PC-9 (cell line): Measurements from ENCODE around the gene PRR5. TPM values are rescaled to one million over a fixed set of nuclear protein-coding genes. Genes with fewer than 3 reads are reported as not detected.

Source experiments
- BruUV-seq: library from RNA; stranded (reverse); fragments of 400-500 nt; replicated peaks from 2 replicates; lab custom pipeline; 2021; lab: Mats Ljungman, UMichigan
- CTCF ChIA-PET: fragments of 300-600 bp; sonication (Branson Sonifier 250); formaldehyde crosslinking; loops from one replicate; lab custom pipeline; 2022; ENCODE audit warnings: antibody characterized with exemption; lab: Charles Lee
- POLR2A ChIA-PET: fragments of 300-600 bp; sonication (Branson Sonifier 250); formaldehyde crosslinking; loops from one replicate; lab custom pipeline; 2022; ENCODE audit warnings: antibody characterized with exemption; ENCODE audit not compliant: unreplicated experiment; lab: Charles Lee
- DNase-seq, 2 experiments: peaks; one replicate each; pipeline versions ENCODE4 v3.0.0 to v3.0.0-alpha.2; 2015 to 2022; ENCODE audit warnings: mixed read lengths in 1 of 2
- H2AFZ ChIP-seq: fragments of 200-600 bp; sonication (generic); 2 replicates; pipeline ENCODE4 v1.8.1; 2017; ENCODE audit warnings: antibody characterized with exemption
- H3F3A ChIP-seq: fragments of 200-600 bp; sonication (generic); 2 replicates; pipeline ENCODE4 v1.8.1; 2017; ENCODE audit warnings: antibody characterized with exemption, mild to moderate bottlenecking, low read depth; ENCODE audit not compliant: insufficient read depth
- H3K27ac ChIP-seq: fragments of 200-600 bp; sonication (generic); 2 replicates; pipeline ENCODE4 v1.6.1; 2016; ENCODE audit warnings: mixed run types
- H3K27me3 ChIP-seq: fragments of 200-600 bp; sonication (generic); 2 replicates; pipeline ENCODE4 v1.6.1; 2016; ENCODE audit warnings: low read depth, mixed run types; ENCODE audit not compliant: insufficient read depth
- H3K36me3 ChIP-seq: fragments of 200-600 bp; sonication (generic); 2 replicates; pipeline ENCODE4 v1.6.1; 2016; ENCODE audit warnings: low read depth, mixed run types
- H3K4me1 ChIP-seq: fragments of 200-600 bp; sonication (generic); replicated peaks from 2 replicates; pipeline ENCODE4 v1.6.1; 2016; ENCODE audit warnings: mixed run types; ENCODE audit not compliant: insufficient read depth
- H3K4me2 ChIP-seq: fragments of 200-600 bp; sonication (generic); 2 replicates; pipeline ENCODE4 v1.6.1; 2017; ENCODE audit warnings: mixed run types
- H3K4me3 ChIP-seq: fragments of 200-600 bp; sonication (generic); 2 replicates; pipeline ENCODE4 v1.6.1; 2016; ENCODE audit warnings: mixed run types
- H3K79me2 ChIP-seq: fragments of 200-600 bp; sonication (generic); 2 replicates; pipeline ENCODE4 v1.6.1; 2017; ENCODE audit warnings: low read depth, mixed run types
- H3K9me2 ChIP-seq: fragments of 200-600 bp; sonication (generic); 2 replicates; pipeline ENCODE4 v1.8.1; 2017; ENCODE audit warnings: mild to moderate bottlenecking; ENCODE audit not compliant: insufficient read depth
- H3K9me3 ChIP-seq: fragments of 200-600 bp; sonication (generic); 2 replicates; pipeline ENCODE4 v1.8.1; 2016; ENCODE audit warnings: low read depth; ENCODE audit not compliant: insufficient read depth
- H4K20me1 ChIP-seq: fragments of 200-600 bp; sonication (generic); 2 replicates; pipeline ENCODE4 v1.8.1; 2017; ENCODE audit not compliant: insufficient read depth
- CTCF ChIP-seq: fragments of 200-600 bp; sonication (generic); conservative IDR thresholded peaks from 2 replicates; pipeline ENCODE4 v1.6.1; 2017; ENCODE audit warnings: mixed run types, antibody characterized with exemption, mild to moderate bottlenecking, moderate library complexity
- EZH2 ChIP-seq: fragments of 200-600 bp; sonication (generic); IDR thresholded peaks from 2 replicates; pipeline ENCODE4 v1.8.0; 2017; ENCODE audit warnings: antibody characterized with exemption, low read depth
- intact Hi-C: fragments of 100-400 bp; cut with micrococcal nuclease; formaldehyde crosslinking; loops from one replicate; pipeline ENCODE4 v1.10.0; 2022; ENCODE audit not compliant: unreplicated experiment
- total RNA-seq: library from RNA; stranded (reverse); gene quantifications from 2 replicates; pipeline ENCODE4 v1.2.3, GENCODE V29; 2021

Gene PRR5
- total RNA-seq, 1 experiment from 2014 or later = 22.1 TPM

GRCh38 chr22:44723801-44724200 lies 21.8 kb downstream of the PRR5 start:
- BruUV-seq = no TSS peak
- POLR2A ChIA-PET = interaction anchor here (0.5 kb wide), 1 partner anchor 934 kb away, joined by 5 read pairs; no protein-coding TSS in a partner anchor
- Histone ChIP-seq H3K9me2 (no peaks in the 10 kb centered on the region), H3K4me3 (no peak overlapping the region), H3K79me2 (no peaks in the 10 kb centered on the region), H3K9me3 (no peaks in the 10 kb centered on the region), H3K4me2 (no peak overlapping the region), H4K20me1 (no peaks in the 10 kb centered on the region), H3K36me3 (no peaks in the 10 kb centered on the region), H3K4me1 (no peaks in the 10 kb centered on the region), H2AFZ (no peak overlapping the region), H3K27me3 (no peaks in the 10 kb centered on the region), H3K27ac (no peak overlapping the region), H3F3A (peaks cover 2% of the 10 kb centered on the region; the same call in 1 of the 2 replicates)
- CTCF ChIA-PET = interaction anchor here (0.6 kb wide), 1 partner anchor 1611 kb away, joined by 8 read pairs; no protein-coding TSS in a partner anchor
- no peak for TF ChIP-seq EZH2
- TF ChIP-seq CTCF = no peak
- intact Hi-C loops = no loop called here
- DNase-seq = no peak

- Histone ChIP-seq H2AFZ (no peak overlapping the region), H4K20me1 (no peaks in the 10 kb centered on the region), H3K4me1 (no peaks in the 10 kb centered on the region), H3K79me2 (no peaks in the 10 kb centered on the region), H3K9me2 (no peaks in the 10 kb centered on the region), H3K27ac (no peak overlapping the region), H3K4me3 (no peak overlapping the region), H3K27me3 (no peaks in the 10 kb centered on the region), H3K9me3 (no peaks in the 10 kb centered on the region), H3K36me3 (no peaks in the 10 kb centered on the region), H3K4me2 (no peak overlapping the region), H3F3A (no peaks in the 10 kb centered on the region)
- TF ChIP-seq EZH2 (no peak), CTCF (no peak)
- BruUV-seq = no TSS peak
- ChIA-PET POLR2A (no interaction called here), CTCF (no interaction called here)
- DNase-seq = no peak
- intact Hi-C loops = no loop called here
Observed at GRCh38 chr22:44724416-44724815, 22.4 kb downstream of the PRR5 start.

GRCh38 chr22:44724859-44725258 lies 22.9 kb downstream of the PRR5 start:
- POLR2A ChIA-PET = no interaction called here
- intact Hi-C loops = no loop called here
- CTCF ChIA-PET = no interaction called here

More at GRCh38 chr22:44724859-44725258, 22.9 kb downstream of the PRR5 start:
- H3K27ac ChIP-seq = no peak overlapping the region
- H2AFZ ChIP-seq = no peak overlapping the region
- H3K9me2 ChIP-seq = no peaks in the 10 kb centered on the region
- no peaks in the 10 kb centered on the region for H4K20me1 ChIP-seq
- H3K4me3 ChIP-seq = no peak overlapping the region
- H3K27me3 ChIP-seq = no peaks in the 10 kb centered on the region
- no peaks in the 10 kb centered on the region for H3K36me3 ChIP-seq
- DNase-seq = no peak
- no peak overlapping the region for H3K4me2 ChIP-seq
- no peaks in the 10 kb centered on the region for H3K79me2 ChIP-seq
- TF ChIP-seq EZH2 = no peak
- TF ChIP-seq CTCF = no peak
- no peaks in the 10 kb centered on the region for H3K9me3 ChIP-seq
- no TSS peak for BruUV-seq
- no peaks in the 10 kb centered on the region for H3K4me1 ChIP-seq
- H3F3A ChIP-seq = no peaks in the 10 kb centered on the region
